ENCODE measurements around the gene HMG20B.
"Not testable (repeated sequence)": the region's sequence is repeated elsewhere in the genome, so short reads cannot be mapped to it uniquely, and the experiment has no call there.

The HMG20B gene

GRCh38 chr19:3578390-3578789 is 5.6 kb downstream of the HMG20B start:
- Histone ChIP-seq H3K4me1 (peaks cover 6% of the 10 kb centered on the region; the same call in 1 of the 2 replicates), H3K27me3 (0 out of 2 replicates have a peak, but pooled peaks cover under 1% of the 10 kb centered on the region), H4K20me1 (peaks cover 39% of the 10 kb centered on the region), H3K36me3 (peaks cover 41% of the 10 kb centered on the region), H3K9ac (no peak overlapping the region), H3K27ac (no peak overlapping the region), H3K4me3 (no peak overlapping the region), H3K9me3 (no peaks in the 10 kb centered on the region), H3K4me2 (no peak overlapping the region)
- no peak for TF ChIP-seq Cebpa-rat (IDR thresholded peaks at IDR 0.05)

- peaks cover 9% of the 10 kb centered on the region for H3K4me1 ChIP-seq
- no peak overlapping the region for H3K4me3 ChIP-seq
- peaks cover 24% of the 10 kb centered on the region for H4K20me1 ChIP-seq
- H3K9me3 ChIP-seq = no peaks in the 10 kb centered on the region
- no peak overlapping the region for H3K27ac ChIP-seq
- H3K27me3 ChIP-seq = peaks cover 18% of the 10 kb centered on the region
- TF ChIP-seq Cebpa-rat (IDR thresholded peaks at IDR 0.05) = no peak
- H3K36me3 ChIP-seq = peaks cover 30% of the 10 kb centered on the region
- no peak overlapping the region for H3K9ac ChIP-seq
- no peak overlapping the region for H3K4me2 ChIP-seq
Observed at GRCh38 chr19:3580156-3580934, 7.6 kb downstream of the HMG20B start.

GRCh38 chr19:3581792-3582191 is 9.0 kb downstream of the HMG20B start:
- not testable (repeated sequence) for H3K9me3 ChIP-seq, H3K27ac ChIP-seq, H3K4me2 ChIP-seq, H3K4me3 ChIP-seq, H3K9ac ChIP-seq
- Histone ChIP-seq H3K36me3 (peaks cover 16% of the 10 kb centered on the region), H4K20me1 (peaks cover 10% of the 10 kb centered on the region; the same call in 1 of the 2 replicates), H3K4me1 (peaks cover 12% of the 10 kb centered on the region), H3K27me3 (peaks cover 33% of the 10 kb centered on the region)

GRCh38 chr19:3584036-3584802 is 11.5 kb downstream of the HMG20B start:
- not testable (repeated sequence) for H3K9me3 ChIP-seq, H4K20me1 ChIP-seq, H3K9ac ChIP-seq, H3K27ac ChIP-seq, H3K4me2 ChIP-seq, H3K36me3 ChIP-seq, H3K4me3 ChIP-seq
- Histone ChIP-seq H3K4me1 (peaks cover 12% of the 10 kb centered on the region), H3K27me3 (peaks cover 42% of the 10 kb centered on the region)

GRCh38 chr19:3585301-3586126 is 12.8 kb downstream of the HMG20B start, which contains the start of gene GIPC3:
Gene GIPC3, plus strand, starts transcription at chr19:3585478. Its CDS starts 120 bp downstream, at chr19:3585598.
- peak within 1 kb of the TSS; percentile 41; the same call in 1 of the 2 replicates for H3K9ac ChIP-seq
- H3K27ac ChIP-seq = peak within 1 kb of the TSS; percentile 25; the same call in 1 of the 2 replicates
- peaks cover 12% of the 10 kb centered on the region for H3K4me1 ChIP-seq
- H3K4me2 ChIP-seq = peak within 1 kb of the TSS; percentile 83
- H4K20me1 ChIP-seq = no peaks in the 10 kb centered on the region
- H3K9me3 ChIP-seq = peaks cover 8% of the 10 kb centered on the region
- peak within 1 kb of the TSS; percentile 65 for H3K4me3 ChIP-seq
- peaks cover 42% of the 10 kb centered on the region for H3K27me3 ChIP-seq
- H3K36me3 ChIP-seq = no peaks in the 10 kb centered on the region
- no peak for TF ChIP-seq Cebpa-rat (IDR thresholded peaks at IDR 0.05)

GRCh38 chr19:3586127-3586626 is 13.4 kb downstream of the HMG20B start:
- H3K4me2 ChIP-seq = peak overlapping the region; percentile 83
- H3K9me3 ChIP-seq = peaks cover 14% of the 10 kb centered on the region
- H3K4me3 ChIP-seq = peak overlapping the region; percentile 65
- peaks cover 42% of the 10 kb centered on the region for H3K27me3 ChIP-seq
- H3K27ac ChIP-seq = no peak overlapping the region
- H4K20me1 ChIP-seq = no peaks in the 10 kb centered on the region
- H3K4me1 ChIP-seq = peaks cover 12% of the 10 kb centered on the region
- TF ChIP-seq Cebpa-rat (IDR thresholded peaks at IDR 0.05) = no peak
- H3K9ac ChIP-seq = peak overlapping the region; percentile 41; the same call in 1 of the 2 replicates
- H3K36me3 ChIP-seq = no peaks in the 10 kb centered on the region

- no peak overlapping the region for H3K9ac ChIP-seq
- no peak for TF ChIP-seq Cebpa-rat (IDR thresholded peaks at IDR 0.05)
- H3K27ac ChIP-seq = no peak overlapping the region
- H4K20me1 ChIP-seq = no peaks in the 10 kb centered on the region
- no peak overlapping the region for H3K4me3 ChIP-seq
- no peak overlapping the region for H3K4me2 ChIP-seq
- peaks cover 12% of the 10 kb centered on the region for H3K4me1 ChIP-seq
- H3K9me3 ChIP-seq = peaks cover 21% of the 10 kb centered on the region
- peaks cover 42% of the 10 kb centered on the region for H3K27me3 ChIP-seq
- no peaks in the 10 kb centered on the region for H3K36me3 ChIP-seq
Observed at GRCh38 chr19:3586707-3587346, 14.1 kb downstream of the HMG20B start.

- H3K4me2 ChIP-seq = no peak overlapping the region
- peaks cover 48% of the 10 kb centered on the region for H3K27me3 ChIP-seq
- peaks cover 28% of the 10 kb centered on the region for H3K9me3 ChIP-seq
- no peak overlapping the region for H3K9ac ChIP-seq
- no peaks in the 10 kb centered on the region for H4K20me1 ChIP-seq
- no peak for TF ChIP-seq Cebpa-rat (IDR thresholded peaks at IDR 0.05)
- no peak overlapping the region for H3K4me3 ChIP-seq
- H3K36me3 ChIP-seq = no peaks in the 10 kb centered on the region
- H3K4me1 ChIP-seq = peaks cover 12% of the 10 kb centered on the region
- no peak overlapping the region for H3K27ac ChIP-seq
Observed at GRCh38 chr19:3589439-3589838, 16.7 kb downstream of the HMG20B start.

- H3K4me3 ChIP-seq = no peak overlapping the region
- TF ChIP-seq Cebpa-rat (IDR thresholded peaks at IDR 0.05) = no peak
- H3K27me3 ChIP-seq = peaks cover 46% of the 10 kb centered on the region
- no peak overlapping the region for H3K4me2 ChIP-seq
- H3K9ac ChIP-seq = no peak overlapping the region
- peaks cover 28% of the 10 kb centered on the region for H3K9me3 ChIP-seq
- peaks cover 12% of the 10 kb centered on the region for H3K4me1 ChIP-seq
- H3K36me3 ChIP-seq = no peaks in the 10 kb centered on the region
- no peaks in the 10 kb centered on the region for H4K20me1 ChIP-seq
- H3K27ac ChIP-seq = no peak overlapping the region
Observed at GRCh38 chr19:3589949-3590348, 17.2 kb downstream of the HMG20B start.

Data from BLaER1 (cell line).